HEK293 (cell line): Measurements from ENCODE around the gene ARHGAP6.

ENCODE experiments used
- BCL11A ChIP-seq: fragments of 450-650 bp; formaldehyde crosslinking; IDR thresholded peaks from 2 replicates; pipeline ENCODE4 v1.5.1; 2016; ENCODE audit warnings: low read depth, missing biosample characterization, missing genetic modification characterization
- CTCF ChIP-seq: fragments of 450-650 bp; formaldehyde crosslinking; IDR thresholded peaks from 2 replicates; pipeline ENCODE4 v1.5.1; 2016; ENCODE audit warnings: missing biosample characterization, missing genetic modification characterization
- KLF8 ChIP-seq: fragments of 450-650 bp; formaldehyde crosslinking; IDR thresholded peaks from 2 replicates; pipeline ENCODE4 v1.5.1; 2016; ENCODE audit warnings: missing biosample characterization, missing genetic modification characterization
- PRDM1 ChIP-seq: fragments of 450-650 bp; formaldehyde crosslinking; IDR thresholded peaks from 2 replicates; pipeline ENCODE4; 2016; ENCODE audit warnings: missing biosample characterization, missing genetic modification characterization
- PRDM10 ChIP-seq: fragments of 450-650 bp; formaldehyde crosslinking; IDR thresholded peaks from 2 replicates; pipeline ENCODE4 v1.5.1; 2016; ENCODE audit warnings: missing biosample characterization, missing genetic modification characterization
- ZBTB11 ChIP-seq: fragments of 450-650 bp; formaldehyde crosslinking; conservative IDR thresholded peaks from 2 replicates; pipeline ENCODE4 v1.5.1; 2016; ENCODE audit warnings: low read depth, missing biosample characterization, missing genetic modification characterization
- ZBTB7A ChIP-seq: fragments of 450-650 bp; formaldehyde crosslinking; IDR thresholded peaks from 2 replicates; pipeline ENCODE4 v1.5.1; 2016; ENCODE audit warnings: low read depth, missing biosample characterization, missing genetic modification characterization
- ZNF174 ChIP-seq: fragments of 450-650 bp; formaldehyde crosslinking; IDR thresholded peaks from 2 replicates; pipeline ENCODE4 v1.5.0; 2017; ENCODE audit warnings: missing biosample characterization, mild to moderate bottlenecking, missing genetic modification characterization
- ZNF776 ChIP-seq: fragments of 450-650 bp; formaldehyde crosslinking; IDR thresholded peaks from 2 replicates; pipeline ENCODE4 v1.5.0; 2017; ENCODE audit warnings: missing biosample characterization, missing genetic modification characterization, borderline replicate concordance

- TF ChIP-seq ZBTB11 (tag by site-specific recombination) = no peak
- no peak for TF ChIP-seq PRDM1
- no peak for TF ChIP-seq BCL11A (tag by site-specific recombination)
- no peak for TF ChIP-seq KLF8 (tag by site-specific recombination)
- no peak for TF ChIP-seq ZNF776 (tag by site-specific recombination)
- TF ChIP-seq PRDM10 (tag by site-specific recombination) = no peak
- no peak for TF ChIP-seq ZBTB7A
- no peak for TF ChIP-seq ZNF174 (tag by site-specific recombination)
- TF ChIP-seq CTCF (tag by site-specific recombination) = no peak
These were observed 408.4 kb downstream of the ARHGAP6 start for GRCh38 chrX:11257290-11257689.
